ENCODE data around the gene TREM2.

The TREM2 gene

DNA sequence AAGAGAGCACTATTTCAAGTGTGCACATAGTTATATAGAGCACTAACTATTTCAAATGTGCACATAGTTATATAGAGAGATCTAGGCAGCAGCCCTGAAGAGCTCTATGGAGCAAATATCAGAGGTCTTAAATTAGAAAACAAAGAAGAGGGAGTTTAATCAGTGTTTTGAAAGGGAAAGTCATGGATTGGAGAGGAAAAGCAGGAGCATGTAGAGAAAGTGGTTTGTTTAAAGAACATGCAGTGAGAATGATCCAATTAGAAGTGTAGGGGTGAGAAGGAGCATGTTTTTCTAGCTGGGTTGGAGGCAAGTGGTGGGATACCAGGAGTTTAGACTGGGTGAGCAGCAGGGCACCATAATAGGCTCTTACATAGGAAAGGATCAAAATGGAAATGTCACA lies 26.0 kb downstream of the TREM2 start:
- Histone ChIP-seq H3K27me3 (replicated peaks in 2 of 5; ENCODE audit: control insufficient read depth in 4 of 5, insufficient read depth in 5 of 5, low read length in 4 of 5) (no peaks in the 10 kb centered on the region), H3K36me3 (ENCODE audit: control insufficient read depth in 4 of 4, insufficient read depth in 4 of 4, low read length in 3 of 4) (peaks cover 0 to 2% (median 0%) of the 10 kb centered on the region in 4 experiments), H3K27ac (ENCODE audit: insufficient read depth in 1 of 2, low read depth in 1 of 2, low read length in 2 of 2, poor library complexity in 1 of 2, severe bottlenecking in 2 of 2) (no peak overlapping the region), H3K9me3 (ENCODE audit: control extremely low read depth in 1 of 5, control insufficient read depth in 4 of 5, insufficient read depth in 2 of 5, low read depth in 1 of 5, low read length in 4 of 5) (no peaks in the 10 kb centered on the region), H3K4me3 (ENCODE audit: control insufficient read depth in 1 of 7, extremely low read depth in 1 of 7, insufficient read depth in 4 of 7, low read depth in 2 of 7, low read length in 6 of 7) (no peak overlapping the region), H3K4me1 (ENCODE audit: control extremely low read depth in 1 of 4, control insufficient read depth in 4 of 4, insufficient read depth in 4 of 4, low read length in 3 of 4) (peaks cover 3 to 8% (median 4%) of the 10 kb centered on the region in 4 experiments)
- POLR2A ChIA-PET, result interaction anchor here (0.6 kb wide), 1 partner anchor 52 kb away, joined by 4 read pairs; no protein-coding TSS in a partner anchor
- CTCF ChIA-PET, result interaction anchor here (1.1 to 1.4 kb wide), 2 partner anchors 14 to 17 kb away, joined by 3 to 4 read pairs; partner anchors contain the start of gene TREML1
- no peak for DNase-seq

DNA sequence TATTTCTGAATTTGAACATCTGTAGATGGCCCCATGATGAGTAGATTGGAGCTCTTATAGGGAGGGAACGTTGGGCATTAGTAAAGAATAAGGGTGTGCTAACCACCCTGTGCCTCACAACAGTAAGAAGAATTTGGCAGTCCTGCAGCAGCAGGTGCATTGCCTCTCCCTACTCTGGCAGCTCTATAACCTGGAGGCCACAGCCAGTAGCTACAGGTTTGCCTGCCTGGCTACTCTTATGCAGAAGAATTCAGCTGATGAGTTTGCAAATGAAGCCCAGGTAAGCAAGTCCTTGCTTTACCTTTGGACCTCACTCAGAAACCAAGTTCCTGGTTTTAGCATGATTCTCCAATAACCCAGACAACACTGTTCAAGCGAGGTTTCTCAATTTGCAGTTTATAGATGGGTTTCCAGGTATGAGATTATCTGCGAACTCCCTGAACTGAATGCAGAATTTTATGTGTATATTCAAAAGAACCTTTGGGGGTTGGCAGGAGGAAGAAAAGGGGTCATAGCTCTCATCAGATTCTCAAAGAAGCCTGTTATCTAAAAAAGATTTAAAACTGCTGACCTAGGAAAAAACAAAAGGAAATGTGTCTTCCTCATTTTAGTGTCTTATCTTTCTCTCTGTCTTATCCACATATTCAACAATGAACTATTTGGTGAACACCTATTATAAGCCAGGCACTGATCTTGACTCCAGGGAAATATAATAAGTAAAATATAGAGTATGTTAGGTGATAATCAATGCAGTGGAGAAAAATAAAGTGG lies 27.7 kb downstream of the TREM2 start:
- no peak for DNase-seq
- Histone ChIP-seq H3K27me3 (replicated peaks in 2 of 5; ENCODE audit: control insufficient read depth in 4 of 5, insufficient read depth in 5 of 5, low read length in 4 of 5) (no peaks in the 10 kb centered on the region), H3K27ac (ENCODE audit: insufficient read depth in 1 of 2, low read depth in 1 of 2, low read length in 2 of 2, poor library complexity in 1 of 2, severe bottlenecking in 2 of 2) (no peak overlapping the region), H3K4me3 (ENCODE audit: control insufficient read depth in 1 of 7, extremely low read depth in 1 of 7, insufficient read depth in 4 of 7, low read depth in 2 of 7, low read length in 6 of 7) (no peak overlapping the region), H3K36me3 (ENCODE audit: control insufficient read depth in 4 of 4, insufficient read depth in 4 of 4, low read length in 3 of 4) (peaks cover 0 to 2% (median 0%) of the 10 kb centered on the region in 4 experiments), H3K4me1 (ENCODE audit: control extremely low read depth in 1 of 4, control insufficient read depth in 4 of 4, insufficient read depth in 4 of 4, low read length in 3 of 4) (peaks cover 3 to 8% (median 4%) of the 10 kb centered on the region in 4 experiments), H3K9me3 (ENCODE audit: control extremely low read depth in 1 of 5, control insufficient read depth in 4 of 5, insufficient read depth in 2 of 5, low read depth in 1 of 5, low read length in 4 of 5) (no peaks in the 10 kb centered on the region)
- WGBS (ENCODE audit: insufficient coverage), result no CpG with 5 or more reads among the region's 3 CpGs
- POLR2A ChIA-PET, result no interaction called here
- CTCF ChIA-PET, result no interaction called here

DNA sequence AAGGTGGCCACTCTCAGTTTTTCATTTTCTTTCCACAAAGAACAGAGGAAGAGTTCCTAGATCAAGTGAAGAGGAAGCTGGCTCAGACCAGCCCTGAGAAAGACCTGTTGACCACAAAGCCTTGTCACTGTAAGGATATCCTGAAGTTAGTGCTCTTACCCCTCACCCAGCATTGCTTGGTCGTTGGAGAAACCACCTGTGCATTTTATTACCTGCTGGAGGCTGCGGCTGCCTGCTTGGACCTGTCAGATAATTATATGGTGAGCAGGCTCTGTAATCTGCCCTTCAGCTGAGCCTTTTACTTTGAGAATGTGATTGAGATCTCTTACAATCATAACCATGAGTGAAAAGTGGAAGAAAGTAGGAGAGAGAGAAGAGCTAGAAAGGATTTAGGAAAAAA lies 30.7 kb downstream of the TREM2 start:
- H3K27ac ChIP-seq (ENCODE audit: insufficient read depth in 1 of 2, low read depth in 1 of 2, low read length in 2 of 2, poor library complexity in 1 of 2, severe bottlenecking in 2 of 2), result no peak overlapping the region
- H3K27me3 ChIP-seq (replicated peaks in 2 of 5; ENCODE audit: control insufficient read depth in 4 of 5, insufficient read depth in 5 of 5, low read length in 4 of 5), result no peaks in the 10 kb centered on the region
- DNase-seq, result peak in 1 of 3 donors; percentile 15
- H3K36me3 ChIP-seq (ENCODE audit: control insufficient read depth in 4 of 4, insufficient read depth in 4 of 4, low read length in 3 of 4), result no peaks in the 10 kb centered on the region
- no peak overlapping the region for H3K4me3 ChIP-seq (ENCODE audit: control insufficient read depth in 1 of 7, extremely low read depth in 1 of 7, insufficient read depth in 4 of 7, low read depth in 2 of 7, low read length in 6 of 7)
- POLR2A ChIA-PET, result no interaction called here
- H3K9me3 ChIP-seq (ENCODE audit: control extremely low read depth in 1 of 5, control insufficient read depth in 4 of 5, insufficient read depth in 2 of 5, low read depth in 1 of 5, low read length in 4 of 5), result no peaks in the 10 kb centered on the region
- no CpG with 5 or more reads among the region's 2 CpGs for WGBS (ENCODE audit: insufficient coverage)
- CTCF ChIA-PET, result no interaction called here
- H3K4me1 ChIP-seq (ENCODE audit: control extremely low read depth in 1 of 4, control insufficient read depth in 4 of 4, insufficient read depth in 4 of 4, low read length in 3 of 4), result peaks cover 3 to 8% (median 4%) of the 10 kb centered on the region in 4 experiments

DNA sequence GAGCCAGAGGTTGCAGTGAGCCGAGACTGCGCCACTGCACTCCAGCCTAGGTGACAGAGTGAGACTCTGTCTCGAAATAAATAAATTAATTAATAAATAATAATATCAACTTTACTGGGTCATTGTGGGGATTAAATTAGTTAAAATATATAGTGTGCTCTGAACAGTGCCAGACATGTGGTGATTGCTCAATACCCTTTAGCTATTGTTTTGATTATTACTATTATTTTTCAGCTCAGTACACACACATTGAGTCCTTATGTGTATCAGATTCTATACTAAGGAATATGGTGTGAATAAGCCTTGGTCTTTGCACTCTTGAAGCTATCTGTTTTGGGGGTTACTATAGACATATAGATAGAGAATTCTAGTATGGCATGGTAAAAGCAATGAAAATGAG lies 37.6 kb downstream of the TREM2 start:
- POLR2A ChIA-PET, result no interaction called here
- Histone ChIP-seq H3K27me3 (replicated peaks in 2 of 5; ENCODE audit: control insufficient read depth in 4 of 5, insufficient read depth in 5 of 5, low read length in 4 of 5) (no peaks in the 10 kb centered on the region), H3K9me3 (ENCODE audit: control extremely low read depth in 1 of 5, control insufficient read depth in 4 of 5, insufficient read depth in 2 of 5, low read depth in 1 of 5, low read length in 4 of 5) (peaks cover 0 to 1% (median 0%) of the 10 kb centered on the region in 5 experiments), H3K4me1 (ENCODE audit: control extremely low read depth in 1 of 4, control insufficient read depth in 4 of 4, insufficient read depth in 4 of 4, low read length in 3 of 4) (no peaks in the 10 kb centered on the region), H3K36me3 (ENCODE audit: control insufficient read depth in 4 of 4, insufficient read depth in 4 of 4, low read length in 3 of 4) (peaks cover 0 to 10% (median 4%) of the 10 kb centered on the region in 4 experiments), H3K27ac (ENCODE audit: insufficient read depth in 1 of 2, low read depth in 1 of 2, low read length in 2 of 2, poor library complexity in 1 of 2, severe bottlenecking in 2 of 2) (no peak overlapping the region), H3K4me3 (ENCODE audit: control insufficient read depth in 1 of 7, extremely low read depth in 1 of 7, insufficient read depth in 4 of 7, low read depth in 2 of 7, low read length in 6 of 7) (no peak overlapping the region)
- WGBS (ENCODE audit: insufficient coverage), result no CpG with 5 or more reads among the region's 3 CpGs
- CTCF ChIA-PET, result interaction anchor here (1.6 kb wide), 1 partner anchor 33 kb away, joined by 4 read pairs; no protein-coding TSS in a partner anchor
- DNase-seq, result no peak

DNA sequence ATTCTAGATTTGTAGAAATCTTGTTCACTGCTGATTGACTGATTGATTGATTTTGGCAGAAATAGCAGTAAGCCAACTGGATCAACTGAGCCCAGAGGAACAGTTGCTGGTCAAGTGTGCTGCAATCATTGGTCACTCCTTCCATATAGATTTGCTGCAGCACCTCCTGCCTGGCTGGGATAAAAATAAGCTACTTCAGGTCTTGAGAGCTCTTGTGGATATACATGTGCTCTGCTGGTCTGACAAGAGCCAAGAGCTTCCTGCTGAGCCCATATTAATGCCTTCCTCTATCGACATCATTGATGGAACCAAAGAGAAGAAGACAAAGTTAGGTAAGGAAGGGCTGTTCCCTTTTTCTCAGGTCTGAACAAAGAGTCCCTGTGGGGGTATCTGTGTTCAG lies 40.0 kb downstream of the TREM2 start:
- ChIA-PET CTCF (no interaction called here), POLR2A (no interaction called here)
- Histone ChIP-seq H3K27me3 (replicated peaks in 2 of 5; ENCODE audit: control insufficient read depth in 4 of 5, insufficient read depth in 5 of 5, low read length in 4 of 5) (no peaks in the 10 kb centered on the region), H3K4me3 (ENCODE audit: control insufficient read depth in 1 of 7, extremely low read depth in 1 of 7, insufficient read depth in 4 of 7, low read depth in 2 of 7, low read length in 6 of 7) (no peak overlapping the region), H3K36me3 (ENCODE audit: control insufficient read depth in 4 of 4, insufficient read depth in 4 of 4, low read length in 3 of 4) (peaks cover 0 to 10% (median 4%) of the 10 kb centered on the region in 4 experiments), H3K27ac (ENCODE audit: insufficient read depth in 1 of 2, low read depth in 1 of 2, low read length in 2 of 2, poor library complexity in 1 of 2, severe bottlenecking in 2 of 2) (no peak overlapping the region), H3K9me3 (ENCODE audit: control extremely low read depth in 1 of 5, control insufficient read depth in 4 of 5, insufficient read depth in 2 of 5, low read depth in 1 of 5, low read length in 4 of 5) (peaks cover 0 to 1% (median 0%) of the 10 kb centered on the region in 5 experiments), H3K4me1 (ENCODE audit: control extremely low read depth in 1 of 4, control insufficient read depth in 4 of 4, insufficient read depth in 4 of 4, low read length in 3 of 4) (no peaks in the 10 kb centered on the region)
- no peak for DNase-seq
- WGBS (ENCODE audit: insufficient coverage), result 100% methylated on average over 1 of the region's 1 CpG

DNA sequence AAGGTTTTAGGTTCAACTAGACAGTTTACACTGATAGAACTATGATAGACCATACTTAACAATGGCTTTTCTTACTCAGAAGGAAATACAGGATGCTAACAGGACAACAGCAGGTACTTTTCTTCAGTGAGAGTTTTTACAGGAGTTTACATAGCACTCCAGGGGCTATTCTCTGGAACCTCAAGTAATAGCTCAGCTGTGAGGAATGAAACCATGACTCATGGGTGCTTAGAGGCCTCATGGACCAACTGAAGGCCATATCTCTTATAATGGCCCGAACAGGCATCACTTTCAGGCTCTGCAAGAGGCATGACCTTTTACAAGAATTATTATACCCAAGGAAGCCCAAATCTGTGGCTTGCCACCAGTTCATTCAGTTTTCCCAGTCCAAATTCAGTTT lies 40.5 kb downstream of the TREM2 start:
- CTCF ChIA-PET, result no interaction called here
- Histone ChIP-seq H3K36me3 (ENCODE audit: control insufficient read depth in 4 of 4, insufficient read depth in 4 of 4, low read length in 3 of 4) (peaks cover 0 to 10% (median 4%) of the 10 kb centered on the region in 4 experiments), H3K27me3 (replicated peaks in 2 of 5; ENCODE audit: control insufficient read depth in 4 of 5, insufficient read depth in 5 of 5, low read length in 4 of 5) (no peaks in the 10 kb centered on the region), H3K27ac (ENCODE audit: insufficient read depth in 1 of 2, low read depth in 1 of 2, low read length in 2 of 2, poor library complexity in 1 of 2, severe bottlenecking in 2 of 2) (no peak overlapping the region), H3K9me3 (ENCODE audit: control extremely low read depth in 1 of 5, control insufficient read depth in 4 of 5, insufficient read depth in 2 of 5, low read depth in 1 of 5, low read length in 4 of 5) (peaks cover 0 to 1% (median 0%) of the 10 kb centered on the region in 5 experiments), H3K4me3 (ENCODE audit: control insufficient read depth in 1 of 7, extremely low read depth in 1 of 7, insufficient read depth in 4 of 7, low read depth in 2 of 7, low read length in 6 of 7) (no peak overlapping the region), H3K4me1 (ENCODE audit: control extremely low read depth in 1 of 4, control insufficient read depth in 4 of 4, insufficient read depth in 4 of 4, low read length in 3 of 4) (no peaks in the 10 kb centered on the region)
- DNase-seq, result no peak
- WGBS (ENCODE audit: insufficient coverage), result no CpG with 5 or more reads among the region's 1 CpG
- POLR2A ChIA-PET, result no interaction called here

DNA sequence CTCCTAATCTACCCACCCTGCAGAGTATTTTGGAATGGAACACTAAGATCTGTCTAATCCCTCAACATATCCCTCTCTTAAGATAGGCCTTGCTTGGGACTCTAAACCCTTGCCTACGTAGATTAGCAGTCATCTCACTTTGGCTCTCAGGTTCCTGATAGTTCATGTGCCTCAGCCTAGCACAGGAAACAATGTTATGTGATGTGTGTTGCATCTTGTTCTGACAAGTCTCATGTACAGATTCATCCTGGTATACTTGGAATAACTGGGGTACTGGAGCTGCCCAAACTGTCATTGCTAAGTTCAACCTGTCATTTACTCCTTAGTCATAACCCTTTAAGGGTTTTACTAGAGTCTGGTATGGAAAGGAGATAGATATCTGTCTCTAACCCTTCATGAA lies 42.9 kb downstream of the TREM2 start:
- no peak overlapping the region for H3K4me3 ChIP-seq (ENCODE audit: control insufficient read depth in 1 of 7, extremely low read depth in 1 of 7, insufficient read depth in 4 of 7, low read depth in 2 of 7, low read length in 6 of 7)
- POLR2A ChIA-PET, result no interaction called here
- WGBS (ENCODE audit: insufficient coverage), result no CpG with 5 or more reads among the region's 1 CpG
- H3K9me3 ChIP-seq (ENCODE audit: control extremely low read depth in 1 of 5, control insufficient read depth in 4 of 5, insufficient read depth in 2 of 5, low read depth in 1 of 5, low read length in 4 of 5), result peaks cover 0 to 1% (median 0%) of the 10 kb centered on the region in 5 experiments
- no peaks in the 10 kb centered on the region for H3K27me3 ChIP-seq (replicated peaks in 2 of 5; ENCODE audit: control insufficient read depth in 4 of 5, insufficient read depth in 5 of 5, low read length in 4 of 5)
- CTCF ChIA-PET, result interaction anchor here (1.5 kb wide), 1 partner anchor 10 kb away, joined by 4 read pairs; no protein-coding TSS in a partner anchor
- no peaks in the 10 kb centered on the region for H3K4me1 ChIP-seq (ENCODE audit: control extremely low read depth in 1 of 4, control insufficient read depth in 4 of 4, insufficient read depth in 4 of 4, low read length in 3 of 4)
- no peak overlapping the region for H3K27ac ChIP-seq (ENCODE audit: insufficient read depth in 1 of 2, low read depth in 1 of 2, low read length in 2 of 2, poor library complexity in 1 of 2, severe bottlenecking in 2 of 2)
- DNase-seq, result no peak
- peaks cover 0 to 10% (median 4%) of the 10 kb centered on the region in 4 experiments for H3K36me3 ChIP-seq (ENCODE audit: control insufficient read depth in 4 of 4, insufficient read depth in 4 of 4, low read length in 3 of 4)
